Astrocyte (in vitro differentiated cells and primary cell): ENCODE measurements around the gene PYGB.

Source experiments
- EZH2 ChIP-seq: IDR thresholded peaks from 2 replicates; pipeline ENCODE4 v1.6.1; 2012; ENCODE audit warnings: mild to moderate bottlenecking, low read length, inconsistent platforms; ENCODE audit not compliant: insufficient read depth
- TF ChIP-seq, protein P1 (sequence below): IDR thresholded peaks from 2 replicates; pipeline ENCODE4 v1.5.1; 2011; ENCODE audit warnings: low read depth, mild to moderate bottlenecking, inconsistent platforms, low read length, moderate library complexity; ENCODE audit not compliant: insufficient read depth

DNA sequence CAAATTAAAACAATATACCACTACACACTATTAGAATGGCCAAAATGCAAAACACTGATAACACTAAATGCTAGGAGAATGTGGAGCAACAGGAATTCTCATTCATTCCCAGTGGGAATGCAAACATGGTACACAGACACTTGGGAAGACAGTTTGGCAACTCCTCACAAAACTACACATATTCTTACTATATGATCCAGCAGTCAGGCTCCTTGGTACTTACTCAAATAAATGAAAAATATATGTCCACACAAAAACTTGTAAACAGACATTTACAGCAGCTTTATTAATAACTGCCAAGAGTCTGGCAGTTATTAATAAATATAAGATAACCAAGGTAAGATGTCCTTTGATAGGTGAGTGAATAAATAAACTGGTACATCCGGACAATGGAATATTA lies 97.8 kb downstream of the PYGB start:
- TF ChIP-seq, protein P1, sequence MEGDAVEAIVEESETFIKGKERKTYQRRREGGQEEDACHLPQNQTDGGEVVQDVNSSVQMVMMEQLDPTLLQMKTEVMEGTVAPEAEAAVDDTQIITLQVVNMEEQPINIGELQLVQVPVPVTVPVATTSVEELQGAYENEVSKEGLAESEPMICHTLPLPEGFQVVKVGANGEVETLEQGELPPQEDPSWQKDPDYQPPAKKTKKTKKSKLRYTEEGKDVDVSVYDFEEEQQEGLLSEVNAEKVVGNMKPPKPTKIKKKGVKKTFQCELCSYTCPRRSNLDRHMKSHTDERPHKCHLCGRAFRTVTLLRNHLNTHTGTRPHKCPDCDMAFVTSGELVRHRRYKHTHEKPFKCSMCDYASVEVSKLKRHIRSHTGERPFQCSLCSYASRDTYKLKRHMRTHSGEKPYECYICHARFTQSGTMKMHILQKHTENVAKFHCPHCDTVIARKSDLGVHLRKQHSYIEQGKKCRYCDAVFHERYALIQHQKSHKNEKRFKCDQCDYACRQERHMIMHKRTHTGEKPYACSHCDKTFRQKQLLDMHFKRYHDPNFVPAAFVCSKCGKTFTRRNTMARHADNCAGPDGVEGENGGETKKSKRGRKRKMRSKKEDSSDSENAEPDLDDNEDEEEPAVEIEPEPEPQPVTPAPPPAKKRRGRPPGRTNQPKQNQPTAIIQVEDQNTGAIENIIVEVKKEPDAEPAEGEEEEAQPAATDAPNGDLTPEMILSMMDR: no peak
- no peak for TF ChIP-seq EZH2
